GM10266 (cell line): ENCODE results near the gene SLC39A11.

Source experiments
- DNase-seq: peaks from one replicate; pipeline ENCODE4 v3.0.0; 2012; ENCODE audit errors: extremely low spot score
- CTCF ChIP-seq: IDR thresholded peaks from 2 replicates; pipeline ENCODE4 v1.5.1; 2012; ENCODE audit warnings: mild to moderate bottlenecking, low read depth; ENCODE audit not compliant: control insufficient read depth, insufficient read depth; ENCODE audit errors: missing control alignments

Gene SLC39A11

GRCh38 chr17:72813481-72813880 lies 279.0 kb downstream of the SLC39A11 start:
- TF ChIP-seq CTCF = no peak

GRCh38 chr17:72812823-72813222 lies 279.7 kb downstream of the SLC39A11 start:
- no peak for DNase-seq
- TF ChIP-seq CTCF = no peak

More at GRCh38 chr17:72813481-72813880, 279.0 kb downstream of the SLC39A11 start:
- no peak for DNase-seq

GRCh38 chr17:72811976-72812687 lies 280.4 kb downstream of the SLC39A11 start:
- no peak for DNase-seq

GRCh38 chr17:72810991-72811508 lies 281.4 kb downstream of the SLC39A11 start:
- DNase-seq = no peak
- no peak for TF ChIP-seq CTCF

More at GRCh38 chr17:72811976-72812687, 280.4 kb downstream of the SLC39A11 start:
- no peak for TF ChIP-seq CTCF

GRCh38 chr17:72806011-72806410 lies 286.5 kb downstream of the SLC39A11 start:
- no peak for DNase-seq
- no peak for TF ChIP-seq CTCF

- no peak for TF ChIP-seq CTCF
- DNase-seq = no peak
Observed at GRCh38 chr17:72804949-72805707, 287.4 kb downstream of the SLC39A11 start.

- TF ChIP-seq CTCF = no peak
- DNase-seq = no peak
Observed at GRCh38 chr17:72802726-72803125, 289.8 kb downstream of the SLC39A11 start.
